Endothelial cell of umbilical vein (primary cell): Measurements from ENCODE around the gene STAB2. TPM values are rescaled to one million over a fixed set of nuclear protein-coding genes. Genes with fewer than 3 reads are reported as not detected.

Experiments
- BruUV-seq: library from RNA; stranded (reverse); fragments of 400-500 nt; replicated peaks from 2 replicates; lab custom pipeline; 2021; lab: Mats Ljungman, UMichigan
- CTCF ChIA-PET: fragments of 300-600, 350-600 bp; sonication (Branson Sonifier 250); formaldehyde crosslinking; loops from one replicate; lab custom pipeline; 2021; ENCODE audit warnings: antibody characterized with exemption, inconsistent platforms; lab: Charles Lee
- POLR2A ChIA-PET: fragments of 300-600, 350-600 bp; sonication (Branson Sonifier 250); formaldehyde crosslinking; loops from one replicate; lab custom pipeline; 2021; ENCODE audit warnings: antibody characterized with exemption, inconsistent platforms; lab: Charles Lee
- DNase-seq: peaks from one replicate; pipeline ENCODE4 v3.0.0-alpha.2; 2011; ENCODE audit warnings: low read depth, low spot score
- FAIRE-seq: peaks from 2 replicates; lab custom pipeline; 2011; peaks lifted over from hg19 to GRCh38; lab: Jason Lieb, UNC
- H2AFZ ChIP-seq: 2 replicates; pipeline ENCODE4 v1.6.0; 2012; ENCODE audit warnings: low read depth, low read length, control low read depth, inconsistent platforms
- H3K27ac ChIP-seq: 2 replicates; pipeline ENCODE4 v1.5.1; 2011; ENCODE audit warnings: low read depth, mild to moderate bottlenecking, control low read depth, low read length, moderate library complexity; ENCODE audit not compliant: insufficient read depth
- H3K27me3 ChIP-seq, 2 experiments: 2 replicates each; pipeline versions ENCODE4 v1.6.0 to v1.6.1; 2011; ENCODE audit warnings: low read length in 2 of 2, mixed read lengths in 1 of 2; ENCODE audit not compliant: control insufficient read depth in 2 of 2, insufficient read depth in 2 of 2
- H3K36me3 ChIP-seq, 2 experiments: 2 replicates in 1 of 2; 3 replicates in 1 of 2; pipeline ENCODE4 v1.5.1; 2011; ENCODE audit warnings: low read length in 2 of 2, mild to moderate bottlenecking in 1 of 2, moderate library complexity in 1 of 2; ENCODE audit not compliant: control insufficient read depth in 2 of 2, insufficient read depth in 2 of 2; ENCODE audit errors: extremely low read depth in 1 of 2
- H3K4me1 ChIP-seq: 3 replicates; pipeline ENCODE4 v1.5.1; 2011; ENCODE audit warnings: mild to moderate bottlenecking, low read length; ENCODE audit not compliant: control insufficient read depth, insufficient read depth; ENCODE audit errors: extremely low read depth
- H3K4me2 ChIP-seq: 2 replicates; pipeline ENCODE4 v1.6.1; 2011; ENCODE audit warnings: low read length, control low read depth, mixed read lengths; ENCODE audit not compliant: insufficient read depth
- H3K4me3 ChIP-seq, 3 experiments: fragments of 200-600 bp in 1 of 3; sonication (generic), shearing (Covaris generic) in 1 of 3; replicated peaks in 1 of 3; 2 replicates each; pipeline ENCODE4 v1.5.1; 2011 to 2016; ENCODE audit warnings: control low read depth in 3 of 3, low read length in 3 of 3, mild to moderate bottlenecking in 2 of 3, inconsistent platforms in 1 of 3, low read depth in 1 of 3, moderate library complexity in 1 of 3; ENCODE audit not compliant: insufficient read depth in 1 of 3
- H3K79me2 ChIP-seq: 2 replicates; pipeline ENCODE4 v1.6.0; 2012; ENCODE audit warnings: low read length, inconsistent platforms; ENCODE audit not compliant: control insufficient read depth, insufficient read depth
- H3K9ac ChIP-seq: replicated peaks from 2 replicates; pipeline ENCODE3; 2011; ENCODE audit warnings: low read length, control low read depth; ENCODE audit not compliant: insufficient read depth; ENCODE audit errors: extremely low read depth
- H3K9me1 ChIP-seq: replicated peaks from 3 replicates; pipeline ENCODE4 v1.6.0; 2011; ENCODE audit warnings: mild to moderate bottlenecking, low read length; ENCODE audit not compliant: control insufficient read depth, insufficient read depth; ENCODE audit errors: extremely low read depth
- H3K9me3 ChIP-seq: replicated peaks from 2 replicates; pipeline ENCODE4 v1.5.1; 2012; ENCODE audit warnings: low read length, inconsistent platforms; ENCODE audit not compliant: control insufficient read depth, insufficient read depth
- H4K20me1 ChIP-seq: replicated peaks from 2 replicates; pipeline ENCODE3; 2011; ENCODE audit warnings: mild to moderate bottlenecking, low read length; ENCODE audit not compliant: control insufficient read depth, insufficient read depth; ENCODE audit errors: extremely low read depth
- CTCF ChIP-seq, 2 donors: IDR thresholded peaks; 1 replicate in 1 of 2; 2 replicates in 1 of 2; pipeline ENCODE4 v1.5.1; 2011; ENCODE audit warnings: low read length in 2 of 2, mild to moderate bottlenecking in 2 of 2, moderate library complexity in 2 of 2, control low read depth in 1 of 2, inconsistent platforms in 1 of 2, low read depth in 1 of 2; ENCODE audit not compliant: insufficient read depth in 1 of 2; ENCODE audit errors: extremely low read depth in 1 of 2
- EZH2 ChIP-seq: IDR thresholded peaks from 2 replicates; pipeline ENCODE4 v1.6.1; 2012; ENCODE audit warnings: borderline replicate concordance, low read depth, mild to moderate bottlenecking, moderate library complexity, low read length, inconsistent platforms; ENCODE audit not compliant: severe bottlenecking
- FOS ChIP-seq: IDR thresholded peaks from 2 replicates; pipeline ENCODE4 v1.6.1; 2011; ENCODE audit warnings: mild to moderate bottlenecking, low read length, moderate library complexity, borderline replicate concordance; ENCODE audit not compliant: insufficient read depth
- GATA2 ChIP-seq: IDR thresholded peaks from 2 replicates; pipeline ENCODE4 v1.7.0; 2011; ENCODE audit warnings: low read depth, mild to moderate bottlenecking, moderate library complexity, mixed read lengths, low read length; ENCODE audit not compliant: insufficient read length, insufficient read depth
- JUN ChIP-seq: IDR thresholded peaks from 2 replicates; pipeline ENCODE4 v1.6.1; 2011; ENCODE audit warnings: borderline replicate concordance, low read depth; ENCODE audit not compliant: insufficient read length, insufficient read depth
- MAX ChIP-seq: IDR thresholded peaks from 2 replicates; pipeline ENCODE4 v1.6.1; 2011; ENCODE audit not compliant: insufficient read depth, insufficient read length
- MYC ChIP-seq: IDR thresholded peaks from one replicate; pipeline ENCODE4 v1.6.1; 2011; ENCODE audit warnings: mild to moderate bottlenecking, low read depth, low read length
- POLR2A ChIP-seq: IDR thresholded peaks from 2 replicates; pipeline ENCODE4 v1.6.1; 2012; ENCODE audit warnings: low read depth, mild to moderate bottlenecking, control low read depth, low read length
- POLR2AphosphoS5 ChIP-seq: IDR thresholded peaks from 2 replicates; pipeline ENCODE4 v1.6.1; 2012; ENCODE audit warnings: low read depth, mild to moderate bottlenecking, control low read depth, low read length, moderate library complexity; ENCODE audit not compliant: insufficient read depth
- dilution Hi-C: fragments of 300-500 bp; cut with MboI; formaldehyde crosslinking; loops from one replicate; pipeline ENCODE4 v1.15.0; 2019; ENCODE audit warnings: low sequenced_read_pairs; ENCODE audit not compliant: extremely low pct_ligation_motif_present
- intact Hi-C: fragments of 100-400 bp; cut with micrococcal nuclease; formaldehyde crosslinking; loops from one replicate; pipeline ENCODE4 v1.10.0; 2022
- polyA plus RNA-seq, 4 experiments: library from polyadenylated mRNA; depleted of rRNA in 3 of 4; stranded (reverse) in 3 of 4; unstranded in 1 of 4; fragments of >200 nt; gene quantifications; 2 replicates each; pipeline versions ENCODE4 v1.2.1 to v1.2.3, GENCODE V29; 2011 to 2012; ENCODE audit warnings: missing spikeins in 1 of 4
- total RNA-seq: library from RNA; stranded (reverse); gene quantifications from 2 replicates; pipeline ENCODE4 v1.2.3, GENCODE V29; 2021

Gene STAB2
- total and polyA plus RNA-seq, 2 donors (not counting 3 experiments of a cell fraction or from before 2014, with no cell fraction given) = 0.01 TPM; not detected in 1

- Histone ChIP-seq H3K4me3 (no peak overlapping the region), H4K20me1 (no peaks in the 10 kb centered on the region), H3K9me1 (no peaks in the 10 kb centered on the region), H3K27me3 (no peaks in the 10 kb centered on the region), H3K36me3 (no peaks in the 10 kb centered on the region), H2AFZ (no peak overlapping the region), H3K4me2 (no peak overlapping the region), H3K9me3 (no peaks in the 10 kb centered on the region), H3K9ac (no peak overlapping the region), H3K79me2 (no peaks in the 10 kb centered on the region), H3K4me1 (no peaks in the 10 kb centered on the region), H3K27ac (no peak overlapping the region)
- dilution Hi-C loops = no loop called here
- TF ChIP-seq EZH2 (no peak), FOS (no peak), CTCF (IDR thresholded peaks at IDR 0.05; ENCODE audit: extremely low read depth in 1 of 2, insufficient read depth in 1 of 2, low read depth in 1 of 2, low read length in 2 of 2) (no peak), JUN (no peak), POLR2AphosphoS5 (no peak), GATA2 (no peak), MYC (no peak), POLR2A (no peak), MAX (no peak)
- CTCF ChIA-PET = interaction anchor here (0.9 kb wide), 1 partner anchor 9 kb away, joined by 3 read pairs; no protein-coding TSS in a partner anchor
- POLR2A ChIA-PET = no interaction called here
- DNase-seq = peak; percentile 35
- peak; percentile 59 for FAIRE-seq
- BruUV-seq = no TSS peak
- intact Hi-C loops = no loop called here
These were observed 155.4 kb downstream of the STAB2 start for GRCh38 chr12:103742349-103742932.
